NCI-H69 (cell line): ENCODE results near the gene REC114.
"Not testable (repeated sequence)": the region's sequence is repeated elsewhere in the genome, so short reads cannot be mapped to it uniquely, and the experiment has no call there.

Experiments
- DNase-seq: peaks from one replicate; lab custom pipeline; 2025; lab: John Stamatoyannopoulos, UW

REC114 gene

GRCh38 chr15:73527598-73527997, 84.6 kb downstream of the REC114 start:
- no peak for DNase-seq

- DNase-seq = no peak
These were observed 87.7 kb downstream of the REC114 start for GRCh38 chr15:73530649-73531048.

- DNase-seq = no peak
These were observed 95.2 kb downstream of the REC114 start for GRCh38 chr15:73538123-73538522.

- no peak for DNase-seq
These were observed 95.7 kb downstream of the REC114 start for GRCh38 chr15:73538563-73539211.

- DNase-seq = no peak
These were observed 96.5 kb downstream of the REC114 start for GRCh38 chr15:73539212-73540128.

- DNase-seq = no peak
These were observed 97.2 kb downstream of the REC114 start for GRCh38 chr15:73540161-73540560.

- DNase-seq = no peak
These were observed 98.5 kb downstream of the REC114 start for GRCh38 chr15:73541479-73541878.

GRCh38 chr15:73548925-73549324, 106.0 kb downstream of the REC114 start:
- not testable (repeated sequence) for DNase-seq

GRCh38 chr15:73550190-73550589, 107.2 kb downstream of the REC114 start:
- peak; percentile 0 for DNase-seq

GRCh38 chr15:73555080-73555479, 112.1 kb downstream of the REC114 start:
- no peak for DNase-seq

GRCh38 chr15:73558529-73558928, 115.6 kb downstream of the REC114 start:
- DNase-seq = no peak

GRCh38 chr15:73560501-73561117, 117.6 kb downstream of the REC114 start:
- peak; percentile 65 for DNase-seq

- DNase-seq = peak; percentile 6
These were observed 121.3 kb downstream of the REC114 start for GRCh38 chr15:73564255-73564654.

GRCh38 chr15:73567020-73567419, 124.1 kb downstream of the REC114 start:
- DNase-seq = no peak

GRCh38 chr15:73568564-73569280, 125.8 kb downstream of the REC114 start:
- DNase-seq = peak; percentile 30

- peak; percentile 22 for DNase-seq
These were observed 126.4 kb downstream of the REC114 start for GRCh38 chr15:73569361-73569760.

- DNase-seq = no peak
These were observed 127.5 kb downstream of the REC114 start for GRCh38 chr15:73570355-73571032.

GRCh38 chr15:73571346-73571745, 128.4 kb downstream of the REC114 start:
- peak; percentile 84 for DNase-seq

- no peak for DNase-seq
These were observed 129.3 kb downstream of the REC114 start for GRCh38 chr15:73572296-73572695.

- DNase-seq = no peak
These were observed 130.1 kb downstream of the REC114 start for GRCh38 chr15:73573037-73573436.

GRCh38 chr15:73573572-73573971, 130.6 kb downstream of the REC114 start:
- DNase-seq = peak; percentile 26
